ENCODE data around the gene CCDC73.

DNA sequence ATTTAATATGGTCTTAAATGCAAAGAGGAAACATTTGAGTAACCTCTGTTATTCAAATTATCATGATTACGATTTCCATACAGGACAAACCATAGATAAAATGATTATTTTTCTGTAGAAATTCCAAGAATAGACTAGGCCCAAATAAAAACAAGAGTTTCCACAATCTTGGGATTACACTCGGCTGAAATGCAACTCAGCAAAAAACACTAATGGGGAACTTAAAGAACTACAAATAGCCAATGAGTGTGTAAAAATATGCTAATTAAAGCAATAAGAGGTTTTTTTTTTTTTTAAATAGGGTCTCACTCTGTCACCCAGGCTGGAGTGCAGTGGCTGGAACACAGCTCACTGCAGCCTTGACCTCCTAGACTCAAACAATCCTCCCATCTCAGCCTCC is 24.7 kb upstream of the CCDC73 start:
- TF ChIP-seq CTCF (IDR thresholded peaks at IDR 0.05) = no peak
- no peak for TF ChIP-seq EZH2 (IDR thresholded peaks at IDR 0.05; ENCODE audit: borderline replicate concordance, insufficient read depth, low read depth, low read length, poor library complexity, severe bottlenecking)

Measured in B cell (primary cell).